ENCODE results near the gene CYP4F12.

Gene CYP4F12

GRCh38 chr19:15714638-15715037 is 41.8 kb downstream of the CYP4F12 start:
- DNase-seq (ENCODE audit: low spot score), result no peak

GRCh38 chr19:15715642-15716041 is 42.8 kb downstream of the CYP4F12 start:
- no peak for DNase-seq (ENCODE audit: low spot score)

- no peak for DNase-seq (ENCODE audit: low spot score)
These were observed 44.9 kb downstream of the CYP4F12 start for GRCh38 chr19:15717809-15718208.

GRCh38 chr19:15721268-15721667 is 48.4 kb downstream of the CYP4F12 start:
- no peak for DNase-seq (ENCODE audit: low spot score)

- DNase-seq (ENCODE audit: low spot score), result no peak
These were observed 50.1 kb downstream of the CYP4F12 start for GRCh38 chr19:15722956-15723355.

- no peak for DNase-seq (ENCODE audit: low spot score)
These were observed 54.8 kb downstream of the CYP4F12 start, which contains the start of gene OR10H2 for GRCh38 chr19:15727724-15728123. TSS of gene OR10H2 (plus strand) at chr19:15728024. CDS start at chr19:15728044, 20 bp downstream.

- no peak for DNase-seq (ENCODE audit: low spot score)
These were observed 57.7 kb downstream of the CYP4F12 start for GRCh38 chr19:15730538-15730937.

- DNase-seq (ENCODE audit: low spot score), result no peak
These were observed 59.5 kb downstream of the CYP4F12 start for GRCh38 chr19:15732388-15732787.

- no peak for DNase-seq (ENCODE audit: low spot score)
These were observed 61.0 kb downstream of the CYP4F12 start for GRCh38 chr19:15733895-15734294.

- DNase-seq (ENCODE audit: low spot score), result no peak
These were observed 64.8 kb downstream of the CYP4F12 start, which contains the start of gene OR10H3 for GRCh38 chr19:15737722-15738121. TSS of gene OR10H3 (plus strand) at chr19:15737985. CDS start at chr19:15741393, 3,408 bp downstream.

- no peak for DNase-seq (ENCODE audit: low spot score)
These were observed 67.9 kb downstream of the CYP4F12 start for GRCh38 chr19:15740785-15741184.
